NCI-H146 (cell line): ENCODE results near the gene KDF1.

Experiments used
- DNase-seq: peaks from one replicate; lab custom pipeline; 2025; lab: John Stamatoyannopoulos, UW

Gene KDF1, protein sequence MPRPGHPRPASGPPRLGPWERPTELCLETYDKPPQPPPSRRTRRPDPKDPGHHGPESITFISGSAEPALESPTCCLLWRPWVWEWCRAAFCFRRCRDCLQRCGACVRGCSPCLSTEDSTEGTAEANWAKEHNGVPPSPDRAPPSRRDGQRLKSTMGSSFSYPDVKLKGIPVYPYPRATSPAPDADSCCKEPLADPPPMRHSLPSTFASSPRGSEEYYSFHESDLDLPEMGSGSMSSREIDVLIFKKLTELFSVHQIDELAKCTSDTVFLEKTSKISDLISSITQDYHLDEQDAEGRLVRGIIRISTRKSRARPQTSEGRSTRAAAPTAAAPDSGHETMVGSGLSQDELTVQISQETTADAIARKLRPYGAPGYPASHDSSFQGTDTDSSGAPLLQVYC

DNA sequence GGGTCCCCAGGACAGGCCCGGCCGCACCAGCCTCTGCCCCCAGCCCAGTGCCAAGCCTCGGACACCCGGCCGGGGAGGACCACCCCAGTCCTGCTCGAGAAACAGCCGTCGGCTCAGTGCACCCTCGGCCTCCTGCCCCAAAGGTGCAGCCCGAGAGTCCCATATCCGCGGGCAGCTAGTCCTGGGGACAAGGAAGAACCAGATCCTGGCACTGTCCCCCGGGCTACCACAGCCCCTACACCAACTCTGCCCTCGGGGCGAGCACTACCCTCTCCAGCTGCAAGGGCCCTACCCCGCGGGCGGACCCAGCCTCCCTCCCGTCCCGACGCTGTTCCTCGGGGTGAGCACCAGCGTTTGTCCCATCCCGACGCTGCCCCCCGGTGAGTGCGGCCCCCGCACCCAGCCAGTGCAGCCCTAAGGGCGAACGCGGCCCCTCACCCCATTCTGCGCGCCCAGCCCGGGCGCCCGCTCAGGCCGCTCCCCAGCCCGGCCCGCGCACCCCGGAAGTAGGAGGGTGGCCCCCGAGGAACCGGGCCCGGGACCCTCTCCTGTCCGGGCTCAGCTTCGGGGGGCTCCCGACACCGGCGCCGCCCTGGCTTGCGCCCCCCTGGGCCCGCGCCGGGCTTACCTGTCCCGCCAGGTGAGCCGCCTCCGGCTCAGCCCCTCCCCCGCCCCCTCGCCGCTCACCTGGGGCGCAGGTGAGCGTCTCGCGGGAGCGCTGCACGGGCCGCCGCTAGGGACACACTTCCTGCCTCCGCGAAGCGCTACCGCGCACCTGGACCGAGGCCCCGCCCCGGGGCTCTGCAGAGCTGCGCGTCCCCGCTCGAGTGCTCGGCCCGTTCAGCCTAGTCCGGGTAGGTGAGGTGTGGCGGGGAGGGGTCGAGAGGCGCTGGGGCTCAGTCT is at the start of gene KDF1:
KDF1 (minus strand) TSS at position 747 of the 903 bp plus-strand sequence. CDS start 8,088 bp downstream, outside the sequence.
- DNase-seq: peak; percentile 83

DNA sequence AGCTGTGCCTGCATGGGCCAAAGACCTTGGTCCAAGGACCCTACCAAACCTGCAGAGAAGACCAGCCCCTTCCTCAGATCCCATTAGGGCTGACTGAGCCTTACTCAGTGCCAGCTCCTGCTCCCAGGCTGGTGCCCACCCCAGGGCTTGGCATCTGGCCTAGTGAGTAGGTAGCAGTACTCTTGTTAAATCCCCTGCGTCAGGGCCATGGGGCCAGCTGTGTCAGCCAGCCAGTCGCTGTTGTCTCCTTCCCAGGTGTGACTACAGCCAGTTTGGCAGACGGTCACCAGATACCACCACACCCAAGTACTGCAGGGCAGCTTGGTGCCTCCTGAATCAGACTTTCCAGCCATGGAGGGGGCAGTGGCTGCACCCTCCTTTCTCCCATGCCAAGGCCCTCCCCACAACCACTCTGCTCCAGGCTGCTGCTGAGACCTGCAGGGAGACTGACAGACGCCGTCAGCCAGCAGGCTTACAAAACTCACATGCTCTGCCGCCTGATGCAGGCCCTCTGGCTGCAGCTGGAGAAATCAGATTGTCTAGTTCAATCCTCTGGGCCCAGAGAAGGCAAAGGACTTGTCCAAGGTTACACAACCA is 49.4 kb upstream of the KDF1 start:
- no peak for DNase-seq

DNA sequence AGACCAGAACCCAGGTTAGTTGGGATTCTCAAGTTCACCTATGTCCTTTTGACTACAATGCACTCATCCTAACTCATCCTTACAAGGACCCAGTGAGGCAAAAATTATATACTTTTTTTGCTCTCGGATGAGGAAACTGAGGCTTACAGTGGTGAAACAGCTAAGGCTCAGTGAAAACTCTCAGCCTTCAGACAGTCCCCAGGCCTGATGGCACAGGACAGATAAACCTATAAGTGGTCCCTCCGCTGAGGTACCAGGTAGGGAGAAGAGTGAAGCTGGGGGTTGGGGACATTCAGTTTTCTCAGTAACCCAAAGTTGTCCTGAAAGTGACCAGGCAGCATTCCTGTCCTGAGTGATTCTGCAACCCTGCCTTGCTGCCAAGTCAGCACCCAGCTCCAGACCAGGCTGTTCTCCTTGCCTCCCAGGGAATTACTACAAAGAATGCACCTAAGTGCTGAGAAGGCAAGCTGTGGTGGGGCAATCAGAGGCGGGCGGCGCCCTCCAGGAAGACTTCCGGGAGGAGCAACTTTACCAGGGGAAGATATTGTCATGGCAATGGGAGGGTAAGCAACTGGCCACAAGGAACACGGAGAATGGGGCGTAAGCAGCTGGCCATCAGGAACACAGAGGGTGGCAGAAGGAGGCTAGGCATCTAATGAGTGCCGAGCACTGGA is 47.8 kb upstream of the KDF1 start:
- no peak for DNase-seq

DNA sequence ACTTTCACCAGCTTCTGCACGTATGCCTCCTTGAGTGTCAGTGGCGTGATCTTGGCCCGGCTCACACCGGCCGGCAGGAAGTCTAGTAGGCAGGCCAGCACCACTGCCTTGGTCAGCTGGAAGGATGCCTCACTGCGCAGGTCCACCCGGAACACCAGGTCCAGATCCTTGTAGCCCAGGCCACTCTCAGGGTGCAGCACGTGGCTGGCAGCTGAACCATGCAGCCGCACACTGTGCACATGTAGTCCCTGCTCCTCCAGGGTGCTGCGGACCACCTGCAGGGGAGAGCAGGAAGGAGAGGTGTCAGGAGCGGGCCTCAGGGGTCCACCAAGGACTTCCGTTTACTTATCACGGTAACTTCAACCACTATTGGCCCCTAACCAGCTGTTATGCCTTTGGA is 46.4 kb upstream of the KDF1 start:
- DNase-seq: no peak

DNA sequence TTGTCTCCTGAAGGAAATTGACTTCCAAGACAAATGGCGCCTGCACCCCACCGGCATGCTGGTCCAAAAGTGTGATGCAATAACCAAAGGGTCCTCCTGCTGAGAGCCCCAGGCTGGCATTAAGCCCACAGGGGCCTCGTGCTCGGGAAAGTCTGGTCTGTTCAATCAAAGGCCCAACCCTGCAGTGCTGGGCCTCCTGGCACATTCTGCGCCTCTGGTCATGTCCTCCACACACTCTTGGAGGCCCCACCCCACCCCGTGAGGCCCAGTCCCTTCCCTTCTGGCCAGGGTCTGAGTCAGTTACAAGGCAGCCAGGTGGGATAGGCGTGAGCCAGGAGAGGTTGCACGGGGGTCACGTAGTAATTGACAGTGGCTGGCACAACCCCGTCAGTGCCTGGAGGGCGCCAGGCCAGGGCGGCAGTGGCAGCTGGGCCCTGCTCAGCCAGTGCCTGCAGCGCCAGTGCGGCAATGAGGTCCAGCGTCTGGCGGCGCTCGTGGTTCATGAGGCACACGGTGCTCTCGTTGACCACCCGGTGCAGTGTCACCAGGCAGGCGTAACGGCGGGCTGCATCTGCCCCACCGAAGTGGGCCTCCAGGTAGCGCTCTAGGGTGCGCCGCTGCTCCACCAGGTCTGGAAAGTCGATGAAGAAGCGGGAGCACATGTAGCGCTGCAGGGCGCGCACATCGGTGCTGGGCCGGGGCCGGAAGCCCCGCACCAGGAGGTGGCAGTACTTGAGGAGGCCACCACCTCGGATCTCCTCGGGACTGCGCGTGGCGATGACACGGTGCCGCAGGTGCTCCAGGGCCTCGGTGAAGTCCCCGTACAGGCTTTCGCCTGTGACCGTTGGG is 45.6 kb upstream of the KDF1 start:
- DNase-seq: no peak

DNA sequence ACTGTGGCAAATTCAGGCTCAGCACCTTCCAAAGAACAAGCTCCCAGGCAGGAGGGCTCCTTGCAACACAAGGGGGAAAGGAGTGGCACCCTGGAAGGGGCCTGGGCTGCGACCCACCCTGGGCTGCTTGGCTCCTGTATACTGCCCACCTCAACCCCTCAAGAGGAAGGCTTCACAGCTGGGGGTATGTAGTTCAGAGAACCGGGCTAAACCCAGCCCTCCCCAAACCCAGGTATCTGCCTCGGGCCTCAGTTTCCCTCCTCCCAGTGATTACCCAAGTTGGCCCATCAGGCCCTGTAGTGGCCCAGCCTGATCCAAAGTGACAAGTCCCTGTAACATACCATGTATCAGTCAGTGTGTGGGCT is 44.9 kb upstream of the KDF1 start:
- no peak for DNase-seq

DNA sequence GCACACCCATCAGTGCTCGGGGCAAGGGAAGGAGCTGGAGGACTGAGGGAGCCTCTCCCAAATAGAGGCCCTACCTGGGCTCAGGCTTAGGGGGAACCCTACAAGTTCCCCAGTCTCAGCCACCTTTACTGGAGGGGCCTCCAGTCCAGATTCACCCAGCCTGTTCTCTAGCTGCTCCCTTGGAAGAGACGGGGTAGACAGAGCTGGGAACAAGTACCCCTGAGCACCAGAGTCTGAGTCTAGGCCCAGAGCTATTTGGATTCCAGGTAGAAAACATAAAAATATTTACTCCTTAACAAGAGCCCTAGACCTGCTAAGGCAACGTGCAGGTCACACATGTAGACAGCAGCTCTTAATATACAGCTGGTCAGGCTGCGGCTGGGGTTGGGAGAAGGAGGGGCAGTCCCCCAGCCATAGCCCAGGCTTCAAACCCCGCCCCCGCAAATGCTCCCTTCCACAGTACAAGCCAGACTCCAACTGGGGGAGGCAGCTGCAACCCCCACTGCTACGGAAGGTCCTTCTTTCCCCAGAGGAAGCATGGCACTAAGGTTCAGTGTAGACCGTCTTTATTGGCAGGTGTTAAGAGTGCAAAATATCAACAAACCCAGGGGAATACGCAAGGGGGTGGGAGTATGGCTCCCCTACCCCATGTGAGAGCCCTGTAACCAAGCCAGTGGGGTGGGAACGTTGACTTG is 44.4 kb upstream of the KDF1 start:
- DNase-seq: no peak

DNA sequence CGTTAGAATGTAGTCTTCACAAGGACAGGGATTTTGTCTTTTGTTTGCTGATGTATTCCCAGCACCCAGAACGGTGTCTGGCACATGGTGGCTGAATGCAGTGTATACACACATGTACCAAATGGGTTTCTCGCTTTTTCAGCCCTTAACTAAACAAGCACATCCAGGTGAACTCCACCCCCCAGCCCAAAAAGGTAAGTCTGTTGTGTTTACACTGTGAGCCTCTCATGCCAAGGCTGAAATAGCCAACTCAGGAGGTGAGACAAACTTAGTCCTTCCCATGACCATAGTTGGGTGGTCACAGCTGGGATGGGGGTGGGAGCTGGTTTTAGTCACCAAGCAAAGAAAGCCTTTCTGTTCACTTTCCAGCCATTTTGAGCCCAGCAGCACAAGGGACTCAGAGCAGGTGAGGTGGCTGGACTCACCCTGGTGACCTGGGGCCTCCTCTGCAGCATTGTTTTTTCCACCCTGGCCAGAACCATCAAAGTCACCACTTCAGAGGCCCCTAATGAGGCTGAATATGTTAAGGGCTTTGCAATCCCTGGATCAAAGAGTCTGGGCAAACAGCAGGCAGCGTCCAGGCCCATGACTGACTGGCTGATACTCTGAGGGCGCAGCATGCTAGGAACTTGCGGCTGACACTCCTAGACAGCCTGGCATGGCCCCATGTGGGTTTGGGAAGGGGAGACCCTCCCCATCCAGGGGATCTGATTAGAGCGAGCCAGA is 43.6 kb upstream of the KDF1 start:
- no peak for DNase-seq

DNA sequence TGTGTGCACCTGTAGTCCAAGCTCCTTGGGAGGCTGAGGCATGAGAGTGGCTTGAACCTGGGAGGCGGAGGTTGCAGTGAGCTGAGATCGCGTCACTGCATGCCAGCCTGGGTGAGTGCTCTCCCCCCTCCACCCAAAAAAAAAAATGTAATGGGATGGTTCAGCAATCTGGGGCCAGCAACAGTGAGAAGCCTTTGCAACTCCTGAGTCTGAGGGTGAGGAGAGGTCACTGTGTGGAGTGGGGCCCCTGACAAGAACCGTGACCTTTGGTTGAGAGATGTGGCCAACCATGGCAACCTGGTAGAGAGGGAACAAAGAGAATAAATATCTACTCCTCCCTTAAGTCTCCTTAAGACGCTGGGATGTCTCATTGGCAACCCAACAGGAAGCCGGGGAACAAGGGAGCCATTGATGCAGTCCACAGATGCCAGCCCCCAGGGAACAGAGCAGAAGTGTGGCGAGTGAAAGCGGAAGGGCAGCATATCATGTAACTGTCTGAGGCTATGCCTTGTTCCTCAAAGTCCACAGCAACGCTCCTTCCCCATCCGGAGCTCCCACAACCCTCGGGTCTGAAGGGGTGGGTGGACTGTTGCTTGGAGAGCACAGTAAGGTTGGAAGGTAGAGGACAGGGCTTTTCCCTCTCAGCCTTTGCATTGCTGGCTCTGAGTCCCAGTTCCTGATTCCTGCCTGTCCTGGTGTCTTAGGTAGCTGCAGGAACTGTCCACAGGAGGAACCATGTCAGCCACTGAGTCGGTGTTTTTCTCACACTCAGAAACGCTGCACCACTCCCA is 41.5 kb upstream of the KDF1 start:
- no peak for DNase-seq

DNA sequence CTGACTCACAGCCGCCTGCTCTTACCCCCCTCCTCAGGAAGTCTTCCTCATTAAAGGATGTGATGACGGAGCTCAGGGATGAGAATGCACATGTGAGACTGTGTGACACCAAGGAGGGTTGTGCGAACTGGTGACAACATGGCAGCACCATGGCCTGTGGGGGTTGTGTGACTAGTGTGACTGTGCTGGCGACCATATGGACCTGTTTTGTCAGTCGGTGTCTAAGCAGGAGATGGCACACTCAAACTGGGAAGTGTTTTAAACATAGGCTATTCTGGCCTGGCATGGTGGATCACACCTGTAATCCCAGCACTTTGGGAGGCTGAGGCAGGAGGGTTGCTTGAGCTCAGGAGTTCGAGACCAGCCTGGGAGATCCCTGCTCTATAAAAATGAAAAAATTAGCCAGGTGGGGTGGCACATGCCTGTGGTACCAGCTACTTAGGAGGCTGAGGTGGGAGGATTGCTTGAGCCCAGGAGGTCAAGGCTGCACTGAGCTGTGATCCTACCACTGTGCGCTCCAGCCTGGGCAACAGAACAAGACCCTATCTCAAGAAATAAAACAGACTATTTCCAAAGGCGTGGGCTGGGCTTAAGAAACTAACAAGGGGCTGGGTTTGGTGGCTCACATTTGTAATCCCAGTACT is 40.7 kb upstream of the KDF1 start:
- DNase-seq: no peak

DNA sequence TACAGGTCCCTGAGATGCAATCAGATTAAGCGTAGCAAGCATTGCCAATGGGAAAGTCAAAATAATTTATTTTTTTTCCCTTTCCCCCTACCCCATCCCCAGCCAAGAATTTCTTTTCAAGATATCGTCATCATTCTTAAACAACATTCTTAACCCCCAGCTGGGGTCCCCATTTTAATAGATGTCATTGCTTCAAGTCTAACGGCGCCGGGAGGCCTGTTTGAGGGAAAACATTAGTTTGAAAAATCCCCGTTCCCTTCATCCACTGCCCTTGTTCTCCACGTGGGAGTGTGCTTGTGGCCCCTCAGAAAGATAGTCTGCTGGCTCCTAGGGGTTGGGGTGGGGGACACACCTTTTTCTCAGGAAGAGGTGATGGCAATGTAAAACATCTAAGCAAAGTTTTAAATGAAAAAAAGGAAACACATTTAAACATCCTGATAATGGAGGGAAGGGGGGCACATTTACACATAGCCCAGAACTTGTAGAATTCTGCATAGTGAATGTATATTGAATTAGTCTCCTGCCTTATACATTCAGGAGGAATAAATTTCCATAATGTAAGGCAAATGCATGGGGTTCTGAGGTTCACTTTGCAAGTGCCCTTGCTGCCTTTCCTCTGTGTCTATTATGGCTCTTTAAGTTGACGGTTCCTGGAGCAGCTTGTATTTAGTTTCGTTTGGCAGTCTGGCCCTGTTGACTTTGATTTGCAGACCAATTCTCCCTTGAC is 40.0 kb upstream of the KDF1 start:
- DNase-seq: no peak

DNA sequence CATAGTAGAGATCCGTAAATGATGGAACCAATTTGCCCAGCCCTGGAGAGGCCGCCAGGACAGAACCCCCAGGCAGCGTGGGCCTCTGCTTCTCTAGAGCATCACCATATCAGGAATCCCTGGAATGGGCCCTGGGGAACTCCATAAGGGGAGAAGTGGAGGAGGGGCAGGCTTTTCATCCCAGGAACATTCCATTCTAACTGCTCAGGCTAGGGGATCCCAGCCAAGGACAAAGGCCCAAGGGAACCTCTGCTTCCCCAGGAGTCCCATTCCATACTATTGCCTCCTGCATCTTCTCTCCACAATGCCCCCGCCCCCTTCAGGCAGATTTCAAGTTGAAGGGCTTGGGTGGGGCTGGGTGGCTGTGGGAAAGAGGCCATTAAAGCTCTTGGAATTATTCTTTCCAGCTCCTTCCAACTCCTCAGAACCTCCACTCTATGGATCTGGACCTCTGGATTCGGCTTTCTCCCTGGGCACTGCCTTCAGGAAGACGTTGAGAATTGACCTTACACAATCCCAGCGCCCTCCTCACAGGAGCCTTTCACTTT is 39.2 kb upstream of the KDF1 start:
- DNase-seq: no peak

DNA sequence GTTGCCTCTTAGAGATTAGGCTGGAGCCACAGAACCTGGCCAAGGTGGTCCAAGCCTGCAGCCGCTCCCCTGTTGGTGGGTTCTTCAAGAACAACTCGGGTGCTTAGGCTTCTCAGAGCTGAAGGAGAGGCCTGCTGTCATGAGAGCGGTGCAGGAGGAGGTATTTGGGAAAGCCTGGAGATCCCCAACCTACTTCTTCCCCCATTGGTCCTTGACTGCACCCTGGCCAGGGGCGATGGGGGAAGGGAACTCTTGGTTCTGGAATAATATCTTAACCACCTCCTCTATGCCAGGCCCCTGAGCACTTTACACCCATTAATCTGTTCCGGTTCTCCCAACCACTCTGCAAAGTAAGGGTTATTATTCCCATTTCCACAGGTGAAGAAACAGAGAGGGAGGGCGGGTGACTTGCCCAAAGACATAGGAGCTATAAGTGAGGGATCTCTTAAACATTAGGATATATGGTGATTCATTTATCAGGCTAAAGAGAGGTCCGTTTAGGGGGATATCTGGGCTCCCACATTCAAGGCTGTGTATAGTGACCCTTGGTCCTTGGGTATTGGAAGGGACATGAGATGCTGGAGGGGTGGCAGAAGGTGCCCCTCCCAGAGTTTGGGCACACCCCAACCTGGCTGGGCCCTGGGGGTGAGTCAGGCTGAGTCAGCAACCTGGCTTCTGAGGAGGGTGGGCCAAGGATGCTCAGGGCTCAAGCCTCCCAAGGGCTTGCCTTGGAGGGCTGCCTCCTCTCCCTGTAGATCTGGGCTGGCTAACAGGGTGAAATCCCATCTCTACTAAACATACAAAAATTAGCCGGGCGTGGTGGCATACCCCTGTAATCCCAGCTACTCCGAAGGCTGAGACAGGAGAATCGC is 38.4 kb upstream of the KDF1 start:
- DNase-seq: no peak

DNA sequence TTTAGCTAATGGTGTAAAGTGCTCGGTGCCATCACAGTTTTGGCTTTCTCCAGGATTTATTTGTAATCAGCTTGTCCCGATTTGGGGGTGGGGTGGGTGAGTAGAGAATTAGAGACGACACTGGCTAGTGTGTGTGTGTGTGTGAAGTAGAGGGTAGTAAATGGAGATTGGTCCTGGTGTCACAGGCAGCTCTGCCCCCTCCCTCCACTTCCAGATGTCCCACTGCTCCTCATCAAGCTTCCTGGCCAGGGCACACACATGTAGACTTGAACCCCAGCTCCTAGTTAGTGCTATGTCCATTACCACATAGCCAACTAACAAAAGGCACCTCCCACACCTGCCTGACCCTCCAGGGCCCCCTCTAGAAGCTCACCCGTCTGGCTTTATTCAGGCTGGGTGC is 36.4 kb upstream of the KDF1 start:
- no peak for DNase-seq

DNA sequence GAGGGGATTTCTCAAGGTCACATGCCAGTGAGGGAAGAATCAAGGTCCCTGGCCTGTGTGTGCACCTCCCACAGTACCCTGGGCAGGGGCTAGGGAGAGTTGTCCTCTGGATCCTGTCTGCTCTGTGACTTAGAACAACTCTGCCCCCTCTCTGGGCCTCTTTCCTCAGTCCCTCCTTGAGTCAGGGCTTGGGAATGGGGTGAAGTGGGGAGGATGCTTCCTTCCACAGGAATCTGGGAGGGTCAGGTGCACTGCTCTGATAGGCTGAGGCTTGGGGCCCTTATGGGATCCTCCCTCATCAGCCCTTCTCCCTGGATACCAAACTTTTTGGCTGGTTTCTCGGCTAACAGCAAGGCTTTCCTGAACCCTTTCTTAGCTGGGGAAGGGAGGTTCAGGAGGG is 35.8 kb upstream of the KDF1 start:
- no peak for DNase-seq

DNA sequence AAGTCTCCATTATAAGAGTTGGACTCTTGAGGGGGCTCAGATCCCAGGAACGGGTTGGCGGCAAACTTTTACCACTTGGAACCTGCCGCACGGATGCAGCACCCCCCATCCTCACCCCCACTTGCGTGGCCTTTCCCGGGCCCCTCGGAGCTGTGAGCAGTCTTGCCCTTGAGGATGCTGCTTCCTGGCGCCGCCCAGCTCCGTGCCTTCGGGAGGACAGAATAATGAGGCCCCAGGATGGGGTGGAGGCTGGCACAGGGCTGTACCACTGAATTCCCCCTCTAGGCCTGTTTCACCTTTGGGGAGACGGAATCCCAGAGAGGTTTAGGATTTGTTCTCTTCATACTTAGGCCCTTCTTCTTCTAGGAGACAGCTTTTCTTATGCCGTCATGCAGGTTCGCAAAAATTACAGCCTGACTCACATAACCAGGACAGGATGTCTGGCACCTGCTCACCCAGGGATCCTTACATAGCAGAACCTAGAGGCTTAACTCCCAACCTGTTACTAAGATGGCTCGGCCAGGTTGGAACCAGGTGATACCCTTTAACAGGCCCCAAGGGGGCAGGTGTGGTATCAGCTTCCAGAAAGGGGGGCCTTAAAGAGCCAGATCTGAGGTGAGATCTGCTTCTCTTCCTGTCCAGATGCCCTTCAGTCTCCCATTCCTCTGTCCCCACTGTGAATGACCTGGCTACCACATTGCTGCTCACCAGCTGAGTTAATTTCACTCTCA is 34.7 kb upstream of the KDF1 start:
- DNase-seq: peak; percentile 19
